H1 (cell line): ENCODE data around the gene ZNF672. TPM values are rescaled to one million over a fixed set of nuclear protein-coding genes. Genes with fewer than 3 reads are reported as not detected.

Experiments used
- CTCF ChIA-PET: fragments of 300-600 bp; sonication (Branson Sonifier 250); formaldehyde crosslinking; loops from one replicate; lab custom pipeline; 2021; ENCODE audit not compliant: partially characterized antibody; lab: Charles Lee
- POLR2A ChIA-PET: fragments of 300-600 bp; sonication (Branson Sonifier 250); formaldehyde crosslinking; loops from one replicate; lab custom pipeline; 2021; ENCODE audit warnings: inconsistent platforms; ENCODE audit not compliant: partially characterized antibody; lab: Charles Lee
- DNase-seq, 2 experiments: peaks; one replicate each; pipeline versions ENCODE4 v3.0.0 to v3.0.0-alpha.2; 2010 to 2022; ENCODE audit warnings: low spot score in 2 of 2, low read depth in 1 of 2, mixed read lengths in 1 of 2
- FAIRE-seq: peaks from 2 replicates; lab custom pipeline; 2011; peaks lifted over from hg19 to GRCh38; lab: Jason Lieb, UNC
- H2AFZ ChIP-seq: 2 replicates; pipeline ENCODE4 v1.8.1; 2012; ENCODE audit warnings: low read length, inconsistent platforms
- H2AK5ac ChIP-seq: 2 replicates; pipeline ENCODE4 v1.6.1; 2013; ENCODE audit warnings: low read depth, low read length
- H2BK120ac ChIP-seq: replicated peaks from 2 replicates; pipeline ENCODE3; 2013; ENCODE audit warnings: low read depth, low read length, inconsistent platforms
- H2BK12ac ChIP-seq: 2 replicates; pipeline ENCODE4 v1.6.1; 2013; ENCODE audit warnings: low read depth, low read length
- H2BK15ac ChIP-seq: 2 replicates; pipeline ENCODE4 v1.6.1; 2013; ENCODE audit warnings: low read length
- H2BK20ac ChIP-seq: 2 replicates; pipeline ENCODE4 v1.6.1; 2013; ENCODE audit warnings: low read length
- H2BK5ac ChIP-seq: 2 replicates; pipeline ENCODE4 v1.6.1; 2013; ENCODE audit warnings: low read depth, low read length
- H3K14ac ChIP-seq: 2 replicates; pipeline ENCODE4 v1.6.1; 2013; ENCODE audit warnings: inconsistent platforms; ENCODE audit not compliant: insufficient read length
- H3K18ac ChIP-seq: 2 replicates; pipeline ENCODE4 v1.6.1; 2013; ENCODE audit warnings: low read length; ENCODE audit errors: extremely low read depth
- H3K23ac ChIP-seq: 2 replicates; pipeline ENCODE4 v1.6.1; 2013; ENCODE audit warnings: inconsistent platforms; ENCODE audit not compliant: insufficient read length
- H3K23me2 ChIP-seq: 2 replicates; pipeline ENCODE4 v1.6.1; 2013; ENCODE audit warnings: low read depth, low read length
- H3K27ac ChIP-seq: 2 replicates; pipeline ENCODE4 v1.6.1; 2011; ENCODE audit warnings: low read depth, low read length, inconsistent platforms
- H3K27me3 ChIP-seq, 4 experiments: replicated peaks in 1 of 4; 1 replicate in 1 of 4; 2 replicates in 3 of 4; pipeline versions ENCODE4 v1.6.1 to v1.8.1; 2011 to 2013; ENCODE audit warnings: low read length in 3 of 4, mild to moderate bottlenecking in 3 of 4, inconsistent platforms in 2 of 4, mixed read lengths in 2 of 4, moderate library complexity in 1 of 4; ENCODE audit not compliant: control insufficient read depth in 3 of 4, insufficient read depth in 3 of 4; ENCODE audit errors: extremely low read depth in 1 of 4
- H3K36me3 ChIP-seq, 4 experiments: 2 replicates each; pipeline versions ENCODE4 v1.6.1 to v1.8.1; 2011 to 2013; ENCODE audit warnings: mild to moderate bottlenecking in 4 of 4, low read length in 3 of 4, moderate library complexity in 2 of 4, control low read depth in 1 of 4, inconsistent platforms in 1 of 4; ENCODE audit not compliant: insufficient read depth in 4 of 4, control insufficient read depth in 2 of 4
- H3K4ac ChIP-seq: replicated peaks from 2 replicates; pipeline ENCODE3; 2013; ENCODE audit warnings: low read length, low read depth, mixed read lengths, inconsistent platforms; ENCODE audit not compliant: insufficient read length
- H3K4me1 ChIP-seq, 4 experiments: replicated peaks in 1 of 4; 1 replicate in 1 of 4; 2 replicates in 3 of 4; pipeline versions ENCODE4 v1.6.1 to v1.8.1; 2011 to 2013; ENCODE audit warnings: low read length in 3 of 4, inconsistent platforms in 2 of 4, mixed read lengths in 1 of 4; ENCODE audit not compliant: insufficient read depth in 4 of 4, control insufficient read depth in 3 of 4
- H3K4me2 ChIP-seq, 2 experiments: 2 replicates each; pipeline versions ENCODE4 v1.6.1 to v1.8.1; 2011 to 2013; ENCODE audit warnings: low read depth in 2 of 2, low read length in 2 of 2, control low read depth in 1 of 2, inconsistent platforms in 1 of 2, mild to moderate bottlenecking in 1 of 2; ENCODE audit not compliant: insufficient read depth in 1 of 2
- H3K4me3 ChIP-seq, 4 experiments: fragments of 200-600, 300-600 bp in 1 of 4; sonication (generic), shearing (Covaris generic), sonication (Bioruptor Twin) in 1 of 4; 2 replicates each; pipeline versions ENCODE4 v1.5.1 to v1.8.1; 2011 to 2016; ENCODE audit warnings: low read length in 4 of 4, low read depth in 3 of 4, control low read depth in 2 of 4, inconsistent platforms in 2 of 4, mild to moderate bottlenecking in 2 of 4, mixed read lengths in 1 of 4, moderate library complexity in 1 of 4; ENCODE audit not compliant: insufficient read depth in 2 of 4; ENCODE audit errors: extremely low read depth in 1 of 4
- H3K56ac ChIP-seq: replicated peaks from 2 replicates; pipeline ENCODE3; 2013; ENCODE audit warnings: low read depth, mild to moderate bottlenecking, mixed read lengths, low read length, inconsistent platforms; ENCODE audit not compliant: insufficient read length
- H3K79me1 ChIP-seq: 2 replicates; pipeline ENCODE4 v1.6.1; 2013; ENCODE audit warnings: low read depth, low read length, control low read depth
- H3K79me2 ChIP-seq, 2 experiments: 2 replicates each; pipeline versions ENCODE4 v1.6.1 to v1.8.1; 2012 to 2013; ENCODE audit warnings: low read length in 2 of 2, mild to moderate bottlenecking in 2 of 2, inconsistent platforms in 1 of 2; ENCODE audit not compliant: insufficient read depth in 2 of 2, control insufficient read depth in 1 of 2
- H3K9ac ChIP-seq, 4 experiments: replicated peaks in 1 of 4; 1 replicate in 1 of 4; 2 replicates in 3 of 4; pipeline versions ENCODE4 v1.6.1 to v1.8.1; 2011 to 2013; ENCODE audit warnings: low read depth in 3 of 4, low read length in 3 of 4, control low read depth in 2 of 4, mild to moderate bottlenecking in 2 of 4, moderate library complexity in 2 of 4, inconsistent platforms in 1 of 4; ENCODE audit errors: extremely low read depth in 1 of 4
- H3K9me3 ChIP-seq, 2 experiments: 2 replicates each; pipeline versions ENCODE4 v1.6.1 to v1.8.1; 2012 to 2013; ENCODE audit warnings: mild to moderate bottlenecking in 2 of 2, moderate library complexity in 2 of 2, control low read depth in 1 of 2, inconsistent platforms in 1 of 2, low read depth in 1 of 2, low read length in 1 of 2, mixed read lengths in 1 of 2; ENCODE audit not compliant: insufficient read depth in 2 of 2
- H4K20me1 ChIP-seq, 2 experiments: replicated peaks in 1 of 2; 2 replicates each; pipeline versions ENCODE3 to v1.8.1; 2011 to 2013; ENCODE audit warnings: inconsistent platforms in 2 of 2, low read length in 2 of 2, mild to moderate bottlenecking in 1 of 2; ENCODE audit not compliant: insufficient read depth in 2 of 2, control insufficient read depth in 1 of 2
- H4K5ac ChIP-seq: 2 replicates; pipeline ENCODE4 v1.6.1; 2013; ENCODE audit warnings: low read length, low read depth, mixed read lengths, inconsistent platforms; ENCODE audit not compliant: insufficient read length
- H4K8ac ChIP-seq: 2 replicates; pipeline ENCODE4 v1.8.0; 2013; ENCODE audit warnings: mild to moderate bottlenecking, moderate library complexity, low read length, inconsistent platforms; ENCODE audit not compliant: insufficient read depth; ENCODE audit errors: extremely low read depth
- H4K91ac ChIP-seq: replicated peaks from 2 replicates; pipeline ENCODE3; 2013; ENCODE audit warnings: low read length, mixed read lengths, inconsistent platforms; ENCODE audit not compliant: insufficient read length
- ATF3 ChIP-seq: IDR thresholded peaks from 2 replicates; pipeline ENCODE4 v1.6.1; 2011; ENCODE audit warnings: low read depth, mild to moderate bottlenecking, low read length; ENCODE audit not compliant: insufficient read depth
- CBX8 ChIP-seq: fragments of 300-800, 300-1000 bp; sonication (generic); IDR thresholded peaks from 2 replicates; pipeline ENCODE4 v1.7.1; 2016; ENCODE audit warnings: low read depth, low read length, borderline replicate concordance
- CEBPB ChIP-seq: IDR thresholded peaks from 2 replicates; pipeline ENCODE4 v1.6.1; 2012; ENCODE audit warnings: low read depth, low read length
- CHD2 ChIP-seq: IDR thresholded peaks from 2 replicates; pipeline ENCODE4 v1.6.1; 2012; ENCODE audit warnings: low read length, improper control_type of control experiment
- JUND ChIP-seq: IDR thresholded peaks from 2 replicates; pipeline ENCODE4 v1.6.1; 2011; ENCODE audit warnings: mild to moderate bottlenecking, improper control_type of control experiment, low read length
- KDM5A ChIP-seq: fragments of 200-600 bp; IDR thresholded peaks from 2 replicates; pipeline ENCODE4 v1.7.1; 2012; ENCODE audit warnings: mild to moderate bottlenecking, low read length, inconsistent platforms, mixed read lengths
- MAFK ChIP-seq: IDR thresholded peaks from 2 replicates; pipeline ENCODE4 v1.6.1; 2012; ENCODE audit warnings: low read depth, mild to moderate bottlenecking, improper control_type of control experiment, low read length
- POU5F1 ChIP-seq: IDR thresholded peaks from 2 replicates; pipeline ENCODE4 v1.6.1; 2011; ENCODE audit warnings: low read depth, mild to moderate bottlenecking, low read length, moderate library complexity
- SP1 ChIP-seq: IDR thresholded peaks from 2 replicates; pipeline ENCODE4 v1.6.1; 2011; ENCODE audit warnings: low read depth, low read length
- USF2 ChIP-seq: IDR thresholded peaks from 2 replicates; pipeline ENCODE4 v1.6.1; 2011; ENCODE audit warnings: low read length, improper control_type of control experiment
- WGBS, 2 experiments: shearing (Covaris generic) in 1 of 2; methylation state at CpG; one replicate each; pipeline versions ENCODE4 v1.1.6 to v1.1.7; 2013 to 2015; ENCODE audit warnings: low lambda C conversion rate in 2 of 2, mixed read lengths in 2 of 2, inconsistent platforms in 1 of 2, low coverage in 1 of 2, missing lambda C conversion rate in 1 of 2; ENCODE audit not compliant: insufficient replicate concordance in 2 of 2, insufficient coverage in 1 of 2, insufficient read length in 1 of 2; ENCODE audit errors: extremely low coverage in 1 of 2, missing lambda C conversion rate in 1 of 2; 5-methylcytosine and 5-hydroxymethylcytosine counted together
- polyA plus RNA-seq, 7 experiments: library from polyadenylated mRNA; depleted of rRNA in 3 of 7; stranded (reverse) in 5 of 7; unstranded in 2 of 7; fragments of >200 nt in 5 of 7; fragments of 200-250 nt in 2 of 7; gene quantifications; 1 replicate in 5 of 7; 2 replicates in 1 of 7; 4 replicates in 1 of 7; pipeline versions ENCODE4 v1.2.1 to v1.2.3, GENCODE V29; 2011 to 2013; ENCODE audit warnings: missing spikeins in 2 of 7, mixed read lengths in 2 of 7
- total RNA-seq: library from RNA; stranded (reverse); fragmentation: NEBNext Ultra II Directional; extraction: Animal tissue kit (Norgen Biotek cat#: 25700); gene quantifications from 2 replicates; pipeline ENCODE4 v1.2.1, GENCODE V29; 2021

The ZNF672 gene
- total and polyA plus RNA-seq, 2 of the 8 experiments (the other 6 are each of a cell fraction or from before 2014, with no cell fraction given): 30.7 to 40.4 TPM

- DNase-seq (peak; percentile 74 to 87), FAIRE-seq (no peak)
- Histone ChIP-seq H4K91ac (peak within 1 kb of the TSS; percentile 86), H2BK5ac (peak within 1 kb of the TSS; percentile 97), H2AFZ (peak within 1 kb of the TSS; percentile 99), H3K23ac (no peak within 1 kb of the TSS), H4K8ac (peak within 1 kb of the TSS; percentile 95), H3K4me3 (peak within 1 kb of the TSS; percentile 88 to 98 (median 94)), H2BK15ac (no peak within 1 kb of the TSS), H4K20me1 (peaks cover 0 to 4% of the 10 kb centered on the region in 2 experiments), H3K18ac (peak within 1 kb of the TSS; percentile 91), H3K36me3 (peaks cover 0 to 15% (median 8%) of the 10 kb centered on the region in 4 experiments; a peak in 6 of 8 replicates), H3K56ac (peak within 1 kb of the TSS; percentile 62), H3K4me1 (peaks cover 0 to 5% (median 1%) of the 10 kb centered on the region in 4 experiments; a peak in 5 of 7 replicates), H4K5ac (peak within 1 kb of the TSS; percentile 97), H3K4ac (peak within 1 kb of the TSS; percentile 75), H3K9me3 (no peaks in the 10 kb centered on the region; a peak in 1 of 4 replicates), H2BK20ac (no peak within 1 kb of the TSS), H3K79me1 (peaks cover 9% of the 10 kb centered on the region), H2BK120ac (no peak within 1 kb of the TSS), H3K27ac (peak within 1 kb of the TSS; percentile 98), H3K14ac (no peak within 1 kb of the TSS), H3K23me2 (peaks cover 10% of the 10 kb centered on the region), H3K27me3 (no peaks in the 10 kb centered on the region), H3K79me2 (peaks cover 0 to 43% of the 10 kb centered on the region in 2 experiments; a peak in 3 of 4 replicates), H3K4me2 (peak within 1 kb of the TSS; percentile 80 to 81), H2AK5ac (no peak within 1 kb of the TSS), H2BK12ac (peak within 1 kb of the TSS; percentile 56; the same call in 1 of the 2 replicates), H3K9ac (peak within 1 kb of the TSS; percentile 84 to 99 (median 89))
- 2% methylated on average over 56 of the region's 56 CpGs; no CpG with 5 or more reads in 1 of the 2 experiments for WGBS, 2 experiments
- POLR2A ChIA-PET: interaction anchor here (0.8 to 6.0 kb wide), 10 partner anchors 11 to 80 kb away, joined by 3 to 69 read pairs (median 6); partner anchors contain the start of genes PGBD2, ZNF672 and ZNF692
- CTCF ChIA-PET: interaction anchor here (0.6 to 3.8 kb wide), 10 partner anchors 9 to 77 kb away, joined by 3 to 20 read pairs (median 6); partner anchors contain the start of genes ZNF672 and ZNF692
- TF ChIP-seq JUND: no peak
- no peak for TF ChIP-seq KDM5A
- TF ChIP-seq MAFK: no peak
- no peak for TF ChIP-seq USF2
- TF ChIP-seq ATF3: no peak
- no peak for TF ChIP-seq POU5F1
- TF ChIP-seq CBX8: no peak
- 0 out of 2 replicates have a peak, but pooled peaks have one; percentile 10 for TF ChIP-seq CEBPB
- TF ChIP-seq SP1: no peak
- no peak for TF ChIP-seq CHD2
Measured at GRCh38 chr1:248825909-248826760, 11.9 kb upstream of the ZNF672 start, which contains the start of gene SH3BP5L. TSS of gene SH3BP5L (minus strand) at chr1:248825915. CDS start at chr1:248824935, 980 bp downstream.
